Progenitor cell of endocrine pancreas (in vitro differentiated cells): Measurements from ENCODE around the gene FGF19. TPM values are rescaled to one million over a fixed set of nuclear protein-coding genes. Genes with fewer than 3 reads are reported as not detected.

Experiments used
- DNase-seq: peaks from one replicate; pipeline ENCODE4 v3.0.0; 2021; ENCODE audit warnings: low spot score; ENCODE audit not compliant: unreplicated experiment
- H3K27ac Mint-ChIP-seq: 2 replicates; pipeline ENCODE4 v1.8.0; 2021; ENCODE audit warnings: mild to moderate bottlenecking, moderate library complexity, mixed read lengths
- H3K27me3 Mint-ChIP-seq: 2 replicates; pipeline ENCODE4 v1.8.0; 2021; ENCODE audit warnings: mixed read lengths
- H3K36me3 Mint-ChIP-seq: 2 replicates; pipeline ENCODE4 v1.8.0; 2022; ENCODE audit warnings: mixed read lengths; ENCODE audit not compliant: insufficient read depth
- H3K4me1 Mint-ChIP-seq: 2 replicates; pipeline ENCODE4 v1.8.0; 2021; ENCODE audit warnings: low read depth, mixed read lengths
- H3K4me3 Mint-ChIP-seq: 2 replicates; pipeline ENCODE4 v1.8.0; 2021; ENCODE audit warnings: low read depth, mild to moderate bottlenecking, moderate library complexity, mixed read lengths
- H3K9me3 Mint-ChIP-seq: 2 replicates; pipeline ENCODE4 v1.8.0; 2021; ENCODE audit warnings: low read depth, mixed read lengths
- total RNA-seq: library from RNA; stranded (reverse); gene quantifications from 2 replicates; pipeline ENCODE4 v1.2.1, GENCODE V29; 2021
- TF ChIP-seq, protein P1 (sequence below): fragments of 200-600 bp; sonication (generic); IDR thresholded peaks from one replicate; pipeline ENCODE4 v1.5.0; 2021; ENCODE audit warnings: antibody characterized with exemption, mild to moderate bottlenecking; ENCODE audit not compliant: unreplicated experiment

The FGF19 gene
- total RNA-seq, 1 donor from 2014 or later, result not detected

DNA sequence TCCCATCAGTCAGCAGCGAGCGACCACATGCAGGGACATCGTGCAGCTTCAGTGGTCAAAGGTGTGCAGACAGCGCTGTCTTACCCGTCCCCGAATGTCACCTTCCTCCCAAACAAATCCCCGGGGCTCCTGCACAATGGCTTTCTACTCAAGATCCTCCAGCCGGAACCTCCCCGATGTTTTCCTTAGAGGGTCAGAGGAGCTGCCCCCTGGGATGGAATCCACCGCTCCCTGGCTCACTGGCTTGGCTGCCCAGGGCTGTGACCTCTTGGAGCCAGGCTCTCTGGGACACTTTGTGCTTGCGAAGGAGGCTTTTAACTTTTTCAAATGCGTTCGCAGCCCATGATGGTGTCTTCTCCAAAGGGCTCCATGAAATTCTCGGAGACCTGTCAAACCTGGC, 17.3 kb upstream of the FGF19 start:
- TF ChIP-seq, protein P1, sequence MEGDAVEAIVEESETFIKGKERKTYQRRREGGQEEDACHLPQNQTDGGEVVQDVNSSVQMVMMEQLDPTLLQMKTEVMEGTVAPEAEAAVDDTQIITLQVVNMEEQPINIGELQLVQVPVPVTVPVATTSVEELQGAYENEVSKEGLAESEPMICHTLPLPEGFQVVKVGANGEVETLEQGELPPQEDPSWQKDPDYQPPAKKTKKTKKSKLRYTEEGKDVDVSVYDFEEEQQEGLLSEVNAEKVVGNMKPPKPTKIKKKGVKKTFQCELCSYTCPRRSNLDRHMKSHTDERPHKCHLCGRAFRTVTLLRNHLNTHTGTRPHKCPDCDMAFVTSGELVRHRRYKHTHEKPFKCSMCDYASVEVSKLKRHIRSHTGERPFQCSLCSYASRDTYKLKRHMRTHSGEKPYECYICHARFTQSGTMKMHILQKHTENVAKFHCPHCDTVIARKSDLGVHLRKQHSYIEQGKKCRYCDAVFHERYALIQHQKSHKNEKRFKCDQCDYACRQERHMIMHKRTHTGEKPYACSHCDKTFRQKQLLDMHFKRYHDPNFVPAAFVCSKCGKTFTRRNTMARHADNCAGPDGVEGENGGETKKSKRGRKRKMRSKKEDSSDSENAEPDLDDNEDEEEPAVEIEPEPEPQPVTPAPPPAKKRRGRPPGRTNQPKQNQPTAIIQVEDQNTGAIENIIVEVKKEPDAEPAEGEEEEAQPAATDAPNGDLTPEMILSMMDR, result no peak
- H3K36me3 Mint-ChIP-seq, result no peaks in the 10 kb centered on the region
- H3K4me1 Mint-ChIP-seq, result no peaks in the 10 kb centered on the region
- H3K27me3 Mint-ChIP-seq, result peaks cover 48% of the 10 kb centered on the region
- no peaks in the 10 kb centered on the region for H3K9me3 Mint-ChIP-seq
- no peak overlapping the region for H3K4me3 Mint-ChIP-seq
- no peak for DNase-seq
- no peak overlapping the region for H3K27ac Mint-ChIP-seq

DNA sequence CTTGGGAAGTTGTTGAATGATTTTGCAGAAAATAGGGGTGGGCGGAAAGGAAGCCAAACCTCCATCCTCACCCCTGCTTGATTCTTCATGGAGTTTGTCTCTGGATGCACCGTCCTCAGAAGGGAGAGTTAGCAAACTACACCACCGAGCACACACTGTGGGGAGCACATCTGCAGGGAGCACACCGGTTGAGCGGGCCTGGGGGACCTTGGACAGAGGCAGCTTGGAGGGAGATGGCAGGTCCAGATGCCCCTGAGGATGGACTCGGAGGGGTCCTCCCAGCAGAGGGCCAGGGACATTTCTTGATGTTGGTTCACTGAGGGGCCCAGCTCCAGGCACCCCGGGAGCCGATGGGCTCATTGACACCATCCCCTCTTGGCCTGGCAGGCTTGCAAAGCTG, 15.1 kb upstream of the FGF19 start:
- no peaks in the 10 kb centered on the region for H3K9me3 Mint-ChIP-seq
- TF ChIP-seq, protein P1, result no peak

DNA sequence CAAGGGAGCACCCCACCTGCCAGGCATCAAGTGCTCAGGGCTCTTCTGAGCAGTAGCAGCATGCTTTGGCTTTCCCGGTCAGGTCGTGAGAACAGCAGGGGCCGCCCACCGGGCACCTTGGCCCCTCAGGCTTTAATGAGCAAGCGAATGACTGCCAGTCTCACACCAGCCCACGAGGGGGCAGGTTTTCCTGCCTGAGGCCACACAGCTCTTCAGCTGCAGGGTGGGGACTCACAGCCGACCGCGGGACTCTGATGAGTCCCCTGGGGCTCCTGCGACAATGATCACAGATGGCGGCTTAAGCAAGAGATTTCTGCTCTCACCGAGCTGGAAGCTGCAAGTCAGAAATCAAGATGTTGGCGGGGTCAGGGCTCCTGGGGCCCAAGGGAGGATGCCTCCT, 14.3 kb upstream of the FGF19 start:
- peaks cover 45% of the 10 kb centered on the region for H3K27me3 Mint-ChIP-seq

More for the DNA sequence above, 15.1 kb upstream of the FGF19 start:
- Mint-ChIP-seq H3K4me3 (no peak overlapping the region), H3K36me3 (no peaks in the 10 kb centered on the region), H3K4me1 (no peaks in the 10 kb centered on the region), H3K27ac (no peak overlapping the region), H3K27me3 (peaks cover 45% of the 10 kb centered on the region)
- no peak for DNase-seq

GRCh38 chr11:69716891-69717747, 13.3 kb upstream of the FGF19 start:
- Mint-ChIP-seq H3K9me3 (no peaks in the 10 kb centered on the region), H3K4me1 (no peaks in the 10 kb centered on the region), H3K27me3 (peaks cover 37% of the 10 kb centered on the region), H3K27ac (no peak overlapping the region), H3K4me3 (no peak overlapping the region), H3K36me3 (no peaks in the 10 kb centered on the region)
- TF ChIP-seq, protein P1, result no peak
- DNase-seq, result no peak

More for the DNA sequence above, 14.3 kb upstream of the FGF19 start:
- no peaks in the 10 kb centered on the region for H3K9me3 Mint-ChIP-seq
- peak; percentile 58 for DNase-seq
- no peak overlapping the region for H3K4me3 Mint-ChIP-seq
- H3K4me1 Mint-ChIP-seq, result no peaks in the 10 kb centered on the region
- no peaks in the 10 kb centered on the region for H3K36me3 Mint-ChIP-seq
- TF ChIP-seq, protein P1, result peak; percentile 84
- H3K27ac Mint-ChIP-seq, result no peak overlapping the region

DNA sequence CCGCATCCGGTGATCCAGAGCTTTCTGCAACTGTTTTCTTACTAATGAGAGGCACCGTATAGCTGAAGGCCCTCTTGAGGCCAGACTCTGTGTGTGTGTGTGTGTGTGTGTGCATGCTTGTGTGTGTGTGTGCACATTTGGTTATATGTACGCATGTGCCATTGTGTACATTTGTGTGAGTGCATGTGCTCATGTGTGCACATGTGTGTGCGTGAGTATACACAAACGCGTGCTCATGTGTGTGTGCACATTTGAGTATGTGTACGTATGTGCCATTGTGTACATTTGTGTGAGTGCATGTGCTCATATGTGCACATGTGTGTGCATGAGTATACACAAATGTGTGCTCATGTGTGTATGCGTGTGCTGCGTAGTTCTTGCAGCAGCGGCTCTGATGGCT, 12.3 kb upstream of the FGF19 start:
- no peaks in the 10 kb centered on the region for H3K4me1 Mint-ChIP-seq
- no peak overlapping the region for H3K4me3 Mint-ChIP-seq
- peaks cover 35% of the 10 kb centered on the region for H3K27me3 Mint-ChIP-seq
- H3K27ac Mint-ChIP-seq, result no peak overlapping the region
- no peaks in the 10 kb centered on the region for H3K36me3 Mint-ChIP-seq
- TF ChIP-seq, protein P1, result no peak
- no peak for DNase-seq
- no peaks in the 10 kb centered on the region for H3K9me3 Mint-ChIP-seq
